Breast epithelium (tissue), 3 donors: ENCODE results near the gene FRMPD2.

Source experiments
- CTCF ChIP-seq, 3 donors: fragments of 450-650 bp; IDR thresholded peaks; one replicate each; pipeline ENCODE4 v1.5.1; 2016 to 2017; ENCODE audit warnings: antibody characterized with exemption in 3 of 3, mild to moderate bottlenecking in 3 of 3, moderate library complexity in 3 of 3
- POLR2AphosphoS5 ChIP-seq, 3 donors: sonication (generic); formaldehyde crosslinking; IDR thresholded peaks; one replicate each; pipeline ENCODE4 v1.6.1; 2017; ENCODE audit warnings: antibody characterized with exemption in 3 of 3

- TF ChIP-seq CTCF (IDR thresholded peaks at IDR 0.05), result no peak
- TF ChIP-seq POLR2AphosphoS5 (IDR thresholded peaks at IDR 0.05), result no peak
Measured at GRCh38 chr10:48213047-48213446, 61.4 kb downstream of the FRMPD2 start.
